Bronchial epithelial cell (primary cell): ENCODE measurements around the gene NAA38. TPM values are rescaled to one million over a fixed set of nuclear protein-coding genes. Genes with fewer than 3 reads are reported as not detected.

Experiments used
- DNase-seq: peaks from one replicate; pipeline ENCODE4 v3.0.0-alpha.2; 2010; ENCODE audit warnings: low read depth
- FAIRE-seq: peaks from 2 replicates; lab custom pipeline; 2011; peaks lifted over from hg19 to GRCh38; lab: Jason Lieb, UNC
- H3K27me3 ChIP-seq: 2 replicates; pipeline ENCODE4 v1.5.1; 2011; ENCODE audit warnings: low read length; ENCODE audit not compliant: control insufficient read depth, insufficient read depth
- H3K36me3 ChIP-seq: 2 replicates; pipeline ENCODE4 v1.5.1; 2011; ENCODE audit warnings: low read length; ENCODE audit not compliant: control insufficient read depth, insufficient read depth
- H3K4me3 ChIP-seq: 2 replicates; pipeline ENCODE4 v1.5.1; 2011; ENCODE audit warnings: mild to moderate bottlenecking, low read depth, low read length, control low read depth
- CTCF ChIP-seq: IDR thresholded peaks from 2 replicates; pipeline ENCODE4 v1.5.1; 2011; ENCODE audit warnings: mild to moderate bottlenecking, moderate library complexity, low read length, control low read depth, inconsistent platforms; ENCODE audit not compliant: insufficient read depth, severe bottlenecking
- total RNA-seq: library from RNA; depleted of rRNA; stranded (reverse); fragments of >200 nt; gene quantifications from 2 replicates; pipeline ENCODE4 v1.2.1, GENCODE V29; 2014

NAA38 gene
- total RNA-seq, 1 donor from 2014 or later, result 36.6 TPM

GRCh38 chr17:7851438-7852261 lies 5.7 kb downstream of the NAA38 start:
- peak; percentile 13 for FAIRE-seq

GRCh38 chr17:7850701-7851437 lies 6.5 kb downstream of the NAA38 start:
- no peak overlapping the region for H3K4me3 ChIP-seq
- no peak for TF ChIP-seq CTCF
- H3K36me3 ChIP-seq, result peaks cover 60% of the 10 kb centered on the region
- peak; percentile 52 for FAIRE-seq
- DNase-seq, result no peak
- H3K27me3 ChIP-seq, result no peaks in the 10 kb centered on the region

More at GRCh38 chr17:7851438-7852261, 5.7 kb downstream of the NAA38 start:
- DNase-seq, result peak; percentile 81
- H3K4me3 ChIP-seq, result no peak overlapping the region
- TF ChIP-seq CTCF, result peak; percentile 99
- H3K36me3 ChIP-seq, result peaks cover 55% of the 10 kb centered on the region
- no peaks in the 10 kb centered on the region for H3K27me3 ChIP-seq

GRCh38 chr17:7849751-7850504 lies 7.4 kb downstream of the NAA38 start:
- no peaks in the 10 kb centered on the region for H3K27me3 ChIP-seq
- peaks cover 62% of the 10 kb centered on the region for H3K36me3 ChIP-seq

GRCh38 chr17:7849130-7849750 lies 8.1 kb downstream of the NAA38 start:
- FAIRE-seq, result no peak
- DNase-seq, result no peak
- no peaks in the 10 kb centered on the region for H3K27me3 ChIP-seq
- peaks cover 63% of the 10 kb centered on the region for H3K36me3 ChIP-seq
- no peak for TF ChIP-seq CTCF
- no peak overlapping the region for H3K4me3 ChIP-seq

More at GRCh38 chr17:7849751-7850504, 7.4 kb downstream of the NAA38 start:
- FAIRE-seq (no peak), DNase-seq (no peak)
- no peak overlapping the region for H3K4me3 ChIP-seq
- TF ChIP-seq CTCF, result no peak

- no peak for FAIRE-seq
Measured at GRCh38 chr17:7848739-7849129, 8.6 kb downstream of the NAA38 start.

More at GRCh38 chr17:7848739-7849129, 8.6 kb downstream of the NAA38 start:
- TF ChIP-seq CTCF, result no peak
- peaks cover 63% of the 10 kb centered on the region for H3K36me3 ChIP-seq
- DNase-seq, result no peak
- no peaks in the 10 kb centered on the region for H3K27me3 ChIP-seq
- no peak overlapping the region for H3K4me3 ChIP-seq
